Measurements from ENCODE around the gene TMTC2. TPM values are rescaled to one million over a fixed set of nuclear protein-coding genes. Genes with fewer than 3 reads are reported as not detected.

TMTC2 gene
- total and polyA plus RNA-seq, 2 donors (not counting 3 experiments of a cell fraction or from before 2014, with no cell fraction given): 4.1 to 7.8 TPM

GRCh38 chr12:82937151-82937550 lies 250.4 kb downstream of the TMTC2 start:
- H2AFZ ChIP-seq (ENCODE audit: low read depth, low read length): no peak overlapping the region
- FAIRE-seq (no peak), DNase-seq (ENCODE audit: low read depth, low spot score) (no peak)
- no TSS peak for BruUV-seq (replicated peaks)
- H3K27ac ChIP-seq (ENCODE audit: insufficient read depth, low read depth, low read length): no peak overlapping the region
- no peaks in the 10 kb centered on the region for H3K36me3 ChIP-seq (ENCODE audit: control insufficient read depth in 2 of 2, extremely low read depth in 1 of 2, insufficient read depth in 2 of 2, low read length in 2 of 2)
- no peak overlapping the region for H3K9ac ChIP-seq (replicated peaks; ENCODE audit: extremely low read depth, insufficient read depth, low read length)
- H3K4me3 ChIP-seq (replicated peaks in 1 of 3; ENCODE audit: insufficient read depth in 1 of 3, low read depth in 1 of 3, low read length in 3 of 3): no peak overlapping the region
- no peaks in the 10 kb centered on the region for H3K27me3 ChIP-seq (ENCODE audit: control insufficient read depth in 2 of 2, insufficient read depth in 2 of 2, low read length in 2 of 2)
- no peaks in the 10 kb centered on the region for H3K79me2 ChIP-seq (ENCODE audit: control insufficient read depth, insufficient read depth, low read length)
- POLR2A ChIA-PET: no interaction called here
- TF ChIP-seq GATA2 (IDR thresholded peaks at IDR 0.05; ENCODE audit: insufficient read depth, insufficient read length, low read depth, low read length) (no peak), MYC (IDR thresholded peaks at IDR 0.05; ENCODE audit: low read depth, low read length) (no peak), POLR2A (IDR thresholded peaks at IDR 0.05; ENCODE audit: low read depth, low read length) (no peak), MAX (IDR thresholded peaks at IDR 0.05; ENCODE audit: insufficient read depth, insufficient read length) (no peak), FOS (IDR thresholded peaks at IDR 0.05; ENCODE audit: borderline replicate concordance, insufficient read depth, low read length) (no peak), CTCF (IDR thresholded peaks at IDR 0.05; ENCODE audit: extremely low read depth in 1 of 2, insufficient read depth in 1 of 2, low read depth in 1 of 2, low read length in 2 of 2) (no peak)
- no peak overlapping the region for H3K4me2 ChIP-seq (ENCODE audit: insufficient read depth, low read length)
- no peaks in the 10 kb centered on the region for H3K9me3 ChIP-seq (replicated peaks; ENCODE audit: control insufficient read depth, insufficient read depth, low read length)
- H4K20me1 ChIP-seq (replicated peaks; ENCODE audit: control insufficient read depth, extremely low read depth, insufficient read depth, low read length): no peaks in the 10 kb centered on the region
- no peaks in the 10 kb centered on the region for H3K9me1 ChIP-seq (replicated peaks; ENCODE audit: control insufficient read depth, extremely low read depth, insufficient read depth, low read length)
- no peaks in the 10 kb centered on the region for H3K4me1 ChIP-seq (ENCODE audit: control insufficient read depth, extremely low read depth, insufficient read depth, low read length)
- CTCF ChIA-PET: interaction anchor here (1.2 kb wide), 1 partner anchor 137 kb away, joined by 4 read pairs; no protein-coding TSS in a partner anchor
- intact Hi-C loops (cut with micrococcal nuclease): no loop called here
- dilution Hi-C loops (cut with MboI; ENCODE audit: extremely low pct_ligation_motif_present, low sequenced_read_pairs): no loop called here

GRCh38 chr12:82942521-82942920 lies 255.8 kb downstream of the TMTC2 start:
- Histone ChIP-seq H2AFZ (ENCODE audit: low read depth, low read length) (no peak overlapping the region), H4K20me1 (replicated peaks; ENCODE audit: control insufficient read depth, extremely low read depth, insufficient read depth, low read length) (no peaks in the 10 kb centered on the region), H3K27me3 (ENCODE audit: control insufficient read depth in 2 of 2, insufficient read depth in 2 of 2, low read length in 2 of 2) (no peaks in the 10 kb centered on the region), H3K9me1 (replicated peaks; ENCODE audit: control insufficient read depth, extremely low read depth, insufficient read depth, low read length) (no peaks in the 10 kb centered on the region), H3K4me3 (replicated peaks in 1 of 3; ENCODE audit: insufficient read depth in 1 of 3, low read depth in 1 of 3, low read length in 3 of 3) (no peak overlapping the region), H3K36me3 (ENCODE audit: control insufficient read depth in 2 of 2, extremely low read depth in 1 of 2, insufficient read depth in 2 of 2, low read length in 2 of 2) (no peaks in the 10 kb centered on the region), H3K9ac (replicated peaks; ENCODE audit: extremely low read depth, insufficient read depth, low read length) (no peak overlapping the region), H3K79me2 (ENCODE audit: control insufficient read depth, insufficient read depth, low read length) (no peaks in the 10 kb centered on the region), H3K4me1 (ENCODE audit: control insufficient read depth, extremely low read depth, insufficient read depth, low read length) (no peaks in the 10 kb centered on the region), H3K4me2 (ENCODE audit: insufficient read depth, low read length) (no peak overlapping the region), H3K9me3 (replicated peaks; ENCODE audit: control insufficient read depth, insufficient read depth, low read length) (no peaks in the 10 kb centered on the region), H3K27ac (ENCODE audit: insufficient read depth, low read depth, low read length) (no peak overlapping the region)
- CTCF ChIA-PET: interaction anchor here (0.8 to 1.8 kb wide), 3 partner anchors 10 to 256 kb away, joined by 3 to 6 read pairs (median 3); no protein-coding TSS in a partner anchor
- FAIRE-seq (no peak), DNase-seq (ENCODE audit: low read depth, low spot score) (no peak)
- dilution Hi-C loops (cut with MboI; ENCODE audit: extremely low pct_ligation_motif_present, low sequenced_read_pairs): no loop called here
- no TSS peak for BruUV-seq (replicated peaks)
- intact Hi-C loops (cut with micrococcal nuclease): no loop called here
- POLR2A ChIA-PET: no interaction called here
- TF ChIP-seq MAX (IDR thresholded peaks at IDR 0.05; ENCODE audit: insufficient read depth, insufficient read length) (no peak), EZH2 (IDR thresholded peaks at IDR 0.05; ENCODE audit: borderline replicate concordance, low read depth, low read length, severe bottlenecking) (no peak), POLR2AphosphoS5 (IDR thresholded peaks at IDR 0.05; ENCODE audit: insufficient read depth, low read depth, low read length) (no peak), POLR2A (IDR thresholded peaks at IDR 0.05; ENCODE audit: low read depth, low read length) (no peak), FOS (IDR thresholded peaks at IDR 0.05; ENCODE audit: borderline replicate concordance, insufficient read depth, low read length) (no peak), GATA2 (IDR thresholded peaks at IDR 0.05; ENCODE audit: insufficient read depth, insufficient read length, low read depth, low read length) (no peak), CTCF (IDR thresholded peaks at IDR 0.05; ENCODE audit: extremely low read depth in 1 of 2, insufficient read depth in 1 of 2, low read depth in 1 of 2, low read length in 2 of 2) (no peak), MYC (IDR thresholded peaks at IDR 0.05; ENCODE audit: low read depth, low read length) (no peak), JUN (IDR thresholded peaks at IDR 0.05; ENCODE audit: borderline replicate concordance, insufficient read depth, insufficient read length, low read depth) (no peak)
